A172 (cell line): ENCODE results near the gene DCUN1D5. TPM values are rescaled to one million over a fixed set of nuclear protein-coding genes. Genes with fewer than 3 reads are reported as not detected.
"Not testable (repeated sequence)": the region's sequence is repeated elsewhere in the genome, so short reads cannot be mapped to it uniquely, and the experiment has no call there.

ENCODE experiments used
- DNase-seq: peaks from one replicate; pipeline ENCODE4 v3.0.0-alpha.2; 2015; ENCODE audit warnings: low spot score
- total RNA-seq: library from RNA; depleted of rRNA; stranded (reverse); fragments of >200 nt; shearing (Covaris generic); gene quantifications from 2 replicates; pipeline ENCODE4 v1.2.3, GENCODE V29; 2014; rRNA removed

The DCUN1D5 gene
- total RNA-seq, 1 experiment from 2014 or later = 97.4 TPM

DNA sequence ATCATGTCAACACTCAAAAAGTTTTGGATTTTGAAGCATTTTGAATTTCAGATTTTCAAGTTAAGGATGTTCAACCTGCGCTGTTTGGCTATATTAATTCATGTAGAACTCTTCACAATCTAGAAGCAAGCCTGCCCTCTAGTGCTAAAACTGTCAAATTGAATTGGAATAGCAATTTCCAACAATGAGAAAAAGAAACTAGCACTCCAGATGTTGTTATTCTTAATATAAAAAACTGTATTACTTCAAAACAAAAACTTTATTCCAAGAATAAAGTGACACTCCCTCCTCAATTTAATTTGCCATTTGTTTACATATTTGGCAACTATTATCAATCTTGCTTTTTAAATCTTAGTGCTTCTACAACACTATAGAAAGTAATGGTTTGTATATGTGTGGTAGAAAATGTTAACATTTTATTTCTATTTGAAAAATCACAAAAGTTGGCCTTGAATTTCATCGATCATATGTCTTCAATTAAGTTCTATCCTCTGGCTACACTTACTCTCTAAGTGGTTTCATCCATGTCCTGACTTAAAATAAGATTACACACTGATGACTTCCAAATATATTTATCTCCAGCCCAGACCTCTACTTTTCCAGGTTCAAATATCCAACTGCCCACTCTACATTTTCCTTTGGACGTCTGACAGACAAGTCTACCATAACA is 36.6 kb downstream of the DCUN1D5 start:
- DNase-seq = peak; percentile 25

DNA sequence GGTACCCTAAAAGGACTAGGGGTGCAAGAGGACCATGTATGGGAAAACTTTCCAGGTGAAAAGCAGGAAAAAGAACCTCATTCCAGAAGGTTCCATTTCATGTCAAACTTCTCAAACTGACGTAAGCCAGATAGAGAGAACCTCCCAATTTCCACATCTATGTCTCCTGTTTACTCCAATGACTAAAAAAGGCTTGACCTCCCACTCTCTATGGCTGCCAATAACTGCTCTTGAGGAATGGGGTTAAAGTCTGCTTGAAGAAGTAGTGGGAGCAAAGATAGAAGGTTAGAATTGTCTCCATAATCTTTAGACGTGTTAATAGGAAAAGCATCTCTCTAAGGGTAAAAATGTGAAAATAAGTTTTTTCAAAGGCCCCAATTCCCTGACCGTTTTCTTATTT is 38.0 kb downstream of the DCUN1D5 start:
- no peak for DNase-seq

DNA sequence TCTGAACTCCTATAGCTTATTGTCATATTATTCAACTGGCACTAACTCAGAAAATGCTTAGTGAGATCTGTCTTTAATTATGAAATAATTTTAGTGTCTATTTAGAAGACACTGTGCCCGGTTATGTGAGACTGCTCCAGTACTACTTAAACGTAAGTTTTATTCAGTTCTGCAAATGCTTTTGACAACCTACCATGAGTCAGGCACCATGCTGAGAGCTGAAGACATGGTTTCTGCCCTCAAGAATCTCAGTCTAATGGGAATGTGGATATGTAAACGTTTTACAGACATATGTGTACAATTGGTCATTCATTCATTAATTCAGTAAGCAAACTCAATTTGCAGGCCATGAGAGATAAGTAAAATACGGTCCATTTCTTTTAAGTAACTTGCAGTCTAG is 40.0 kb downstream of the DCUN1D5 start:
- DNase-seq = peak; percentile 18

DNA sequence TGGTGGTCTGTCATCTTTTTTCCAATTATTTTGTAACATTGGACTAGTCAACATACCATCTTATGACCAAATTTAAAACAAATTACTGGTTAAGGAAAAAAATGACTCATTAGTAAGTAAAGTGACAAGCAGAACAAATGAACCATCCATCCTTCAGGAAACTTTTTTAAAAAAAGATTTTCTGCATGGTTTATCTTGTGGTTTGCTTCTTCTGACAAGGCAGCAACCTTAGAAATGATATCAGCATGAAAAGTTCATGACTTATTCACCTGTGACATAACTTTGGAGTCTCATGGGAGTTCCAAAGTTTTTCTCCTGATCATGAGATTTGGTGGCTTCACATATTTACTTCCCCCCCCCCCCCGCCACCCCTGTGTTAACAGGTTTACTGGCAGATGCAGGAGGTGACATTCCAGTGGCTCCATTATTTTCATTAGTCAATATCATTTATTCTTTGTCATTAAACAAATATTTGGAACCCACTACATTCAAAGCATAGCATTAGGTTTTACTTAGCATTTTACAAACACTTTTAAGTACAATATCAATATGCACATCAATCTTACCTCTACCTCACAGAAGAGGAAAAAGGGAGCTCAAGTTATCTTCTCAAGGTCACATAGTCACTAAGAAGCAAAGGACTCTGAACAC is 40.7 kb downstream of the DCUN1D5 start:
- peak; percentile 27 for DNase-seq

DNA sequence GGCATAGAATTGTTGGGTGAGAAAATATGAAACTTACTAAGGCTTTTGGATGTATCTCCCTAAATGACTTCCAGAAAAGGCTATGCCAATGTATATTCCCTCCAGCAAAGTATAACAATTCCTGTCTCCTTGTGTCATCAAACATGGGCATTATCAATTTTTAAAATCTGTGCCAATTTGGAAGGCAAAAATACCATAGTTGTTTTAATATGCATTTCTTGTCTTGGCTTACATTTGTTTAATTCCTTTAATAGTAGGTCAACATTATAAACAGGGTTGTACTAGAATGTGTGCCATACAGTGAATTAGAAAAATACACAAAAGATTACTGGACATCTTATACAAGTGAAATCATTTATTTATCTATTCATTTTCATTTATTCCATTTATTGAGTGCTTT is 41.6 kb downstream of the DCUN1D5 start:
- no peak for DNase-seq

DNA sequence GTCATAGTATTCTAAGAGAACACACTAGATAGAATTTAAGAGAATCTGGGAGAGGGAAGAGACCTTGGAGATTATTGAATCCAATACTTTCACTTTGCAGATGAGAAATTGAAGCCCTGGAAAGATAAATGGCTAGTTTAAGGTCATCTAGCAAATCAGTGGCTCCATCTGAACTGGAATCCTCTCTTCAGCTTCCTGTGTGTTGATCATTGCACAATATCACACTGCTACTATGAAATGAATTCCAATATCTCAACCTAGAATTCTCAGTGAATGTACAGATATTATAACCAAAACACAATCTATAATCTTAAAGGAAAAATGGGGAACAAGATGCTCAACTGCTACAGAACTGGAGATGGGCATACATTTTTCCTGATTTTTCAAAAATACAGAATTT is 44.1 kb downstream of the DCUN1D5 start:
- no peak for DNase-seq

DNA sequence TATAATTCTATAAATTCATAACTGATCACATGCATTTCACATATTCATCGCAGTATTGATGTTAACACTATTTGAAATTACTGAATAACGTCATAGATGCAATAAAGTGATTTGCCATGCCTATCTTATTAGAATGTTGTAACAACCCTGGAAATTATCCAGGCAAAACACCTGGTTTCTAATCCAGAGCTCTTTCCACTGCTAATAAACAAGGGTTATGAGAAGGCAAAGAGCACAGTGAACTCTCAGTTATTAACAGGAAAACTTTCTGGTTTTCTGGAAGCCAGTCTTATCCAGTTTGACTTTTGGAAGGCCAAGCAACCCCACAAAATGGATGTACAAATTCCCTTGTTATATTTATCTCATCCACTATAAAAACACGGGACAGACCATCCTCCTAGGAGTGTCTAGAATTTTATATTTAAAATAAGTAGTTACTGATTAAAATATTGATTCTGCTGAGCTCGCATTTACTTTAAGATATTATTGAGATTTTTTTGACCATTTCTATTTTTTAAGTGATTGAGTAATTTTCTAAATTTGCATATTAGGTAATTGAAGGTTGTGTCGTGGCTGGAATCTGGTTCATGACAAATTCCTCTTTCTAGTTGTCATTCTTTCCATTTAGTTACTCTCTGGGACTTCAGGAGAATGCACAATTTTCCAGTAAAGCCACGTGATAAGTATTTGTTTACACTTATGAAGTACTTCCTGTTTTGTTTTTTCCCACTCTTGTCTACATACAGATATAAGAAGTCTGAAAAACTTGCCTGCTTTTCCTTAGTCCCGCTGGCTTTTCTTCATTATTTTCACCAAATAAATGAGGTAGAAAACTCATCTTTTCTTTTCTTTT is 47.9 kb downstream of the DCUN1D5 start:
- no peak for DNase-seq

DNA sequence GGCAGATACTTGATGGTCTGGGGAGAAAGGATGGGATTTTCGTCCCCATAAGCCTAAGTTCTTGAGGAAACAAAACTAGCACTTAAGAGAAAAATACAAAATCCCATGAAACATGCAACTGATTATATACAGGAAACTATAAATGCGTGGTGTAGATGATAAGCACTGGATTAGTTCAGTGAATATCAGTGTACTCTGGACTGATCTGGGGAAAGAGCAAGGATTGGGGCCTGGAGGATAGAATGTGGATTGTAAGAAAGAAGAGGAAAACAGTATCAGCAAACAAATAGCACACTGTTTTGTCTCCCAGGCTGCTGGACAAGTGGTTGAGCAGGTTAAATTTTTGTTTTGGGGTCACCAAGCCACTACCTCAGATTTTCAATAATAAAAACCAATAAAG is 49.8 kb downstream of the DCUN1D5 start:
- no peak for DNase-seq

DNA sequence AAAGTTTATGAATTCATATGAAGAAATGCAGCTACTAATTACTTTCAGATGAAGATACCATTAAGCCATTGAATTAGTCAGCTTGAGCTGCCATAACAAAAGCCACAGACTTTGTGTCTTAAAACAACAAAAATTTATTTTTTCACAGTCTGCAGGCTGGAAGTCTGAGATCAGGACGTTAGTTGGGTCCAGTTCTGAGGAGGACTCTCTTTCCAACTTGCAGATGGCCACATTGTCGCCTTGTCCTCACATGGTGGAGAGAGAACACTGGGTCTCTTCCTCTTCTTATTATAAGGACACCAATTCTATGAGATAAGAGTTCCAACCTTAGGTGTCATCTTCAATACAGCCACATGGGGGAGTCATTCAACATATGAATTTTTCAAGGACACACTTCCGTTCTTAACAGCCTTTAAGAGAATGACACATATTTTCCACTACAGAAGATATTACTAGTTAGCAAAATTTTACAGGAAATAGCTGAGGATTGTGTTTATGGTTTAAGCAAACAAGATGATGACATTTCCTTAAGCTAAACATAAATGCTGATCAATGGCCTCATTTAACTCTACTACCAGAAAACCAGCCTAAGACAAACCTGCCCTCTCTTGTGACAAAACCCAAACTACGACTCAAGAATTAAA is 56.0 kb downstream of the DCUN1D5 start:
- peak; percentile 72 for DNase-seq

DNA sequence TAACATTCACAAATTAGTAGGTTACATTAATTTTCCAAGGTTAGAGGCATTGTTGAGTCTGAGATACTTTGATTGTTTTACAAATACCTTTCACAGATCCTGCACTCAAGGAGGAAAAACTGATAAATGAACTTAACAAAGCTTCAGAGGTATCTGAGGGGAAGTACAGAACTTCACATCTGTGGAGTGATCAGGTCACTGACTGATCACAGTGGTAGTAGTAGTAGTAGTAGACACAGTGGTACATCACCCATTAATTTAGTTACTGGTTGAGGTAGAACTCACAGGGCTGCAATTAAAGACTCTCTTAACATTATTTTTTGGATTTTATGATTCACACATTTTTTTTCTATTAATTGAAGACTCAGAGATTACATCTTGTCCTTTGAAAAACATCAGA is 56.7 kb downstream of the DCUN1D5 start:
- DNase-seq = no peak

DNA sequence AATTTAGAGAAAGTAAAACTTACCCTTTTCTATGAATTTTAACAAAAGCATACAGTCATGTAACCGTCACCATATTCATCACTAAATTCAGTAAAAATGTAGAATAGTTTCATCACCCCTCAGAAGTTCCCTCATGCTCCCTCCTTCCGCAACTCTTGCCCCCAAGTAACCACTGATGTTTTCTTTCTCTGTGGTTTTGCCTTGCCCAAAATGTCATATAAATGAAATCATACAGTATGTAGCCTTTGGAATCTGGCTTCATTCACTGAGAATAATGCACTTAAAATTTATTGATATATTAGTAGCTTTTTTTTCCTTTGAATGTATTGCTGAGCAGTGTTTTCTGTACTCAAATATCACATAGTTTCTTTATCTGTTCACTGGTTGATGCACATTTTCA is 60.1 kb downstream of the DCUN1D5 start:
- no peak for DNase-seq

DNA sequence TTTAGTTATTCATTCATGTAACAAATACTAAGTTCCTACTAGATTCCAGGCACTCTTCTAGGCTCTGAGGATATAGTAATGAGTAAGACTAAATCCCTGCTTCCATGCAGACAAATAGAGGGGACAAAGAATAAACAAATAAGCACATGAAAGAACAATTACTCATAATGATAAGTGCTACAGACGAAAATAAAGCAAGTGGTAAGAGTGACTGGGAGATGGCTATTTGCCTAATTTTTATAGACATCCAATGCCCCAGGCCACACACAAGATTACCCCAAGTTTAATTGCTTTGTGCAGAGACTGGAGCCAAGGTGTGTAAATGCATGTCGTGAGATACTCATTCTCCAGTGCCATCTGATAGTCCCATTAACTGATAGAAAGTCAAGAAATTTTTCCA is 62.6 kb downstream of the DCUN1D5 start:
- no peak for DNase-seq

DNA sequence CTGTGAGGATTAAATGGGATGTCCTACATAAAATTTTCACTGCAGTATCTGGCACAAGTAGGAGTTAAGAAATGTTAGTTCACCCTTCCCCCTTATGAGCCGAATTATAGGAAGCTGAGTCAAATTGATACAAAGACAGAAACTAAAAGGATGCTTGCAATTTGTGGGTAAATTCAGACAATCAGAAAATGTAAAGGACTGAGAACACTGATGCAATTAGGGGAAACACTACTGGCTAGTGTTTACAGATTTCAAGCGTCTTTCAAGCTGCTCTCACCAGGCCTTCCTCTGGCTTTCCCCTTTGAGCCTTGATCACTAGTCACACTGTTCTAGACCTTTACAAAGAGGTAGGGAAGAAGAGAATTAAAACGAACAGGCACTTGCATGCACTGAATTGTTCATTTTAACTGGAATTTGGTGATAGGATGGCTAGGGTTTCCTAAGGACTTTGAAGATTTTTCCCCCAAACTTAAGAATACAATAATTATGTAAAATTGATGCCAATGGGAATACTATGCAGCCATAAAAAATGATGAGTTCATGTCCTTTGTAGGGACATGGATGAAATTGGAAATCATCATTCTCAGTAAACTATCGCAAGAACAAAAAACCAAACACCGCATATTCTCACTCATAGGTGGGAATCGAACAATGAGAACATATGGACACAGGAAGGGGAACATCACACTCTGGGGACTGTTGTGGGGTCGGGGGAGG is 63.5 kb downstream of the DCUN1D5 start:
- DNase-seq = not testable (repeated sequence)

DNA sequence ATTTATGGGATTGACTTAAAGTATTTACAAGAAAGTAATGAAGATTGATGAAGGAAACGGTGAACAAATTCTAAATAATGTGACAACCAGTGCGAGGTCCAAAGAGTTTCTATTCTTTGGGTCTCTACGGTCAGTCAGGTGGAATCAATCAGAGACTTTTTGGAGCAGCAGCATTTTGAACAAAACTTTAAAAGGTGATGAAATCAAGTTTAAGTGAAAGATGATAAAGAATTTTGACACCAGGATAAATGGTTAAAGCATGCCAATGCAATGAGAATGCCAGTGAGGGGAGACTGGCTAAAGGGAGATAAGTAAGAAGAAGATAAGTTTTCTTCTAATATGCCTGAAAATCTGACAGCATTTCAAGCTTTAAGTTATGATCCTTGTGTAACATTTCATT is 67.9 kb downstream of the DCUN1D5 start:
- peak; percentile 26 for DNase-seq

DNA sequence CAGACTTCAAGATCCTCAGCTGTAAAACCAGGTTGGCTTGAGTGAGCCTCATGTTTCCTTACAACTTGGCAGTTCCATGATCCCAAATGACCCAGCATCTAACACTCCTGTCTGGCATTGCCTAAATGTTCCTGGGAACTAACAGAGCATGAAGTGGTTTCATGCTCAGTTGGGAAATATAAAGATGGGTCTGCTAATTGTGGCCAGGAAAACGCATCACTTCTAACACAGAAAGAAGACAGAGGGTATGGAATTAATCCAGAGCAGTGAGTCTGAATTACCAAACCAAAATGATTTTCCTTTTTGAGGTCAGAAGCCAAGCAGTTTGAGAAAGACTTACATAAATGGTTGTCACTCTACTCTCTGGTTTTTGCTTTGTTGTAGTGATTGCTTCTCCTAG is 75.9 kb downstream of the DCUN1D5 start:
- no peak for DNase-seq

DNA sequence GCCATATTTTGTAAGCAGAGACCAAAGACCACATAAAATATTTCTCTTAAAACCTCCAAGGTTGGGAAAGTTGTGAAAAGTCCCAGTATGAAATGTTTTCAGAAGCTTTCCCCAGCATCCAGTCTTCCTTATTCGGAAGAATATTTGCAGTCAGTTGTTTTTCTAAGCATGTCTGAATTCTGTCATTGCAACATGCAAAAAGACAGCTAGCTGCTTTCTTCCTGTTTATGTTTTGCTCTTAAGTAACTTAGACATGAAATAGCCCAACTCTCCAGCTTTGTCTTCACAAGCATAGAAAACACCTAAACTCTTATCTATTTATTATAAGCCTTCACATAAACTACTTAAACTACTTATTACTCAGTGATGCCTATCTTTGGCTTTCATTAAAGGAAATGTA is 78.5 kb downstream of the DCUN1D5 start:
- DNase-seq = no peak

Other genes with a start within 250 kb of the DCUN1D5 start
- gene MMP3, start 248.6 kb downstream of the DCUN1D5 start, total RNA-seq = 8.6 and 20.0 TPM in 2 replicates
- 0.10 TPM in 2 replicates for gene MMP12, start 217.2 kb downstream of the DCUN1D5 start, total RNA-seq
- gene MMP13, start 136.4 kb downstream of the DCUN1D5 start, total RNA-seq = 2.3 and 4.2 TPM in 2 replicates
- 7.7 and 8.0 TPM in 2 replicates for gene DYNC2H1, start 17.3 kb upstream of the DCUN1D5 start, total RNA-seq